Lower leg skin (tissue), 4 donors: ENCODE data around the gene BTNL2. TPM values are rescaled to one million over a fixed set of nuclear protein-coding genes. Genes with fewer than 3 reads are reported as not detected.

Experiments
- DNase-seq, 2 donors: peaks; one replicate each; pipeline ENCODE4 v3.0.0-alpha.2; 2019; ENCODE audit warnings: low spot score in 2 of 2
- H3K4me3 ChIP-seq: fragments of 200-600 bp; sonication (generic); 2 replicates; pipeline ENCODE4 v1.5.1; 2017; ENCODE audit warnings: mild to moderate bottlenecking, low read depth; ENCODE audit not compliant: poor library complexity, severe bottlenecking
- CTCF ChIP-seq, 3 donors: fragments of 450-650 bp; IDR thresholded peaks; one replicate each; pipeline ENCODE4 v1.5.1; 2016; ENCODE audit warnings: antibody characterized with exemption in 3 of 3, mild to moderate bottlenecking in 3 of 3, moderate library complexity in 2 of 3
- POLR2A ChIP-seq, 2 donors: fragments of 450-650 bp; IDR thresholded peaks; one replicate each; pipeline ENCODE4 v1.6.1; 2016 to 2017; ENCODE audit warnings: antibody characterized with exemption in 2 of 2, mild to moderate bottlenecking in 1 of 2, moderate library complexity in 1 of 2
- WGBS, 2 donors: methylation state at CpG; one replicate each; pipeline ENCODE4 v1.1.5; 2018; 5-methylcytosine and 5-hydroxymethylcytosine counted together
- intact Hi-C: fragments of 100-400 bp; cut with DNase I; formaldehyde crosslinking; loops from one replicate; pipeline ENCODE4 v1.15.0; 2023; ENCODE audit warnings: low total_unique reads
- total RNA-seq, 4 donors: library from RNA; depleted of rRNA; stranded (reverse); fragments of >200 nt; gene quantifications; one replicate each; pipeline ENCODE4 v1.1.0, GENCODE V29; 2016

BTNL2 gene
- total RNA-seq, 4 donors from 2014 or later = not detected

- 0% methylated on average over 1 of the region's 1 CpG for WGBS, 2 donors
- intact Hi-C loops = no loop called here
Observed at GRCh38 chr6:32432050-32432450, 25.1 kb upstream of the BTNL2 start.

GRCh38 chr6:32431142-32431541 is 24.2 kb upstream of the BTNL2 start:
- DNase-seq = no peak
- intact Hi-C loops = no loop called here
- TF ChIP-seq POLR2A (IDR thresholded peaks at IDR 0.05) = no peak
- no peak for TF ChIP-seq CTCF (IDR thresholded peaks at IDR 0.05)
- no peak overlapping the region for H3K4me3 ChIP-seq
- WGBS, 2 donors = 73 to 74% methylated on average over 3 of the region's 3 CpGs

More at GRCh38 chr6:32432050-32432450, 25.1 kb upstream of the BTNL2 start:
- no peak for DNase-seq
- H3K4me3 ChIP-seq = no peak overlapping the region
- no peak for TF ChIP-seq CTCF (IDR thresholded peaks at IDR 0.05)
- TF ChIP-seq POLR2A (IDR thresholded peaks at IDR 0.05) = no peak

GRCh38 chr6:32430179-32430578 is 23.2 kb upstream of the BTNL2 start:
- WGBS, 2 donors = 85 to 90% methylated on average over 3 of the region's 3 CpGs
- DNase-seq = no peak
- H3K4me3 ChIP-seq = no peak overlapping the region
- intact Hi-C loops = no loop called here
- no peak for TF ChIP-seq POLR2A (IDR thresholded peaks at IDR 0.05)
- no peak for TF ChIP-seq CTCF (IDR thresholded peaks at IDR 0.05)

- H3K4me3 ChIP-seq = no peak overlapping the region
- WGBS, 2 donors = 90% methylated on average over 4 of the region's 4 CpGs
- DNase-seq = no peak
- TF ChIP-seq POLR2A (IDR thresholded peaks at IDR 0.05) (no peak), CTCF (IDR thresholded peaks at IDR 0.05) (no peak)
- intact Hi-C loops = loop anchor here (10.0 kb wide), 1 partner anchor 277 kb away; no protein-coding TSS in a partner anchor
Observed at GRCh38 chr6:32427934-32428474, 21.0 kb upstream of the BTNL2 start.

GRCh38 chr6:32427218-32427617 is 20.2 kb upstream of the BTNL2 start:
- H3K4me3 ChIP-seq = no peak overlapping the region
- intact Hi-C loops = loop anchor here (10.0 kb wide), 1 partner anchor 278 kb away; no protein-coding TSS in a partner anchor
- DNase-seq = no peak
- WGBS, 2 donors = 10 to 21% methylated on average over 1 of the region's 1 CpG
- TF ChIP-seq CTCF (IDR thresholded peaks at IDR 0.05) = no peak
- TF ChIP-seq POLR2A (IDR thresholded peaks at IDR 0.05) = no peak

- no peak for DNase-seq
- H3K4me3 ChIP-seq = no peak overlapping the region
- intact Hi-C loops = loop anchor here (10.0 kb wide), 1 partner anchor 278 kb away; no protein-coding TSS in a partner anchor
- WGBS, 2 donors = 86 to 93% methylated on average over 4 of the region's 4 CpGs
- TF ChIP-seq POLR2A (IDR thresholded peaks at IDR 0.05) = no peak
- TF ChIP-seq CTCF (IDR thresholded peaks at IDR 0.05) = no peak
Observed at GRCh38 chr6:32426338-32426737, 19.4 kb upstream of the BTNL2 start.
